ENCODE data around the gene FBXW8. TPM values are rescaled to one million over a fixed set of nuclear protein-coding genes. Genes with fewer than 3 reads are reported as not detected.

Gene FBXW8
- total RNA-seq, 3 donors from 2014 or later (not counting 1 experiment from before 2014, with no cell fraction given): 11.5 to 16.0 (median 13.5) TPM

DNA sequence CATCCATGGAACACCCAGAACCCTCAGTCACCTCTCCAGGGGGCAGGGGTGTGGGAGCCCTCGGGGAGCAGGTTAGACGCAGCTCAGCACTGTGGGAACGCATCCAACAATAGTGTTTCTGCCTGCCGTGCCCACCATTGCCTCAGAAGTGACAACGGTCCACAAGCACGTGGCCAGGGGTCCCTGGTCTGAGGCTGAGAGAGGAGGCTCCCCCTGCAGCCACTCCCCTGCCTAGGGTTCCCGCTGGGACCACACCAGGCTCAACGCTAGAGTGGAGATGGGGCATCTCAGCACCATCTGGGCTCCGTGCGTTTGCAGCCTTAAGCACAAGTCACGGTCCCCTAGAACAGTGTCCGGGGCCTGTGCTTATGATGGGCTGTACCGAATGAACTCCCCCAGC, 125.8 kb downstream of the FBXW8 start:
- 92% methylated on average over 13 of the region's 13 CpGs for WGBS (ENCODE audit: insufficient coverage)
- no peak overlapping the region for H3K4me3 Mint-ChIP-seq
- Histone ChIP-seq H3K9me3 (ENCODE audit: control insufficient read depth, insufficient read depth, low read length) (no peaks in the 10 kb centered on the region), H3K4me1 (ENCODE audit: control insufficient read depth, insufficient read depth, low read length) (peaks cover 18% of the 10 kb centered on the region), H3K27ac (ENCODE audit: low read length) (no peak overlapping the region), H3K4me3 (ENCODE audit: low read length) (no peak overlapping the region), H3K36me3 (ENCODE audit: control insufficient read depth, insufficient read depth, low read length) (no peaks in the 10 kb centered on the region), H3K27me3 (ENCODE audit: control insufficient read depth, insufficient read depth, low read length) (peaks cover 3% of the 10 kb centered on the region)
- ATAC-seq: no peak
- intact Hi-C loops (cut with micrococcal nuclease): no loop called here
- no peak for DNase-seq
- no peak overlapping the region for H3K27ac Mint-ChIP-seq
- H3K36me3 Mint-ChIP-seq: no peaks in the 10 kb centered on the region
- H3K27me3 Mint-ChIP-seq (ENCODE audit: low read depth in 2 of 2): peaks cover 0 to 5% of the 10 kb centered on the region in 2 donors
- H3K4me1 Mint-ChIP-seq: peaks cover 0 to 25% of the 10 kb centered on the region in 2 donors
- H3K9me3 Mint-ChIP-seq: no peaks in the 10 kb centered on the region
- TF ChIP-seq, protein P1, sequence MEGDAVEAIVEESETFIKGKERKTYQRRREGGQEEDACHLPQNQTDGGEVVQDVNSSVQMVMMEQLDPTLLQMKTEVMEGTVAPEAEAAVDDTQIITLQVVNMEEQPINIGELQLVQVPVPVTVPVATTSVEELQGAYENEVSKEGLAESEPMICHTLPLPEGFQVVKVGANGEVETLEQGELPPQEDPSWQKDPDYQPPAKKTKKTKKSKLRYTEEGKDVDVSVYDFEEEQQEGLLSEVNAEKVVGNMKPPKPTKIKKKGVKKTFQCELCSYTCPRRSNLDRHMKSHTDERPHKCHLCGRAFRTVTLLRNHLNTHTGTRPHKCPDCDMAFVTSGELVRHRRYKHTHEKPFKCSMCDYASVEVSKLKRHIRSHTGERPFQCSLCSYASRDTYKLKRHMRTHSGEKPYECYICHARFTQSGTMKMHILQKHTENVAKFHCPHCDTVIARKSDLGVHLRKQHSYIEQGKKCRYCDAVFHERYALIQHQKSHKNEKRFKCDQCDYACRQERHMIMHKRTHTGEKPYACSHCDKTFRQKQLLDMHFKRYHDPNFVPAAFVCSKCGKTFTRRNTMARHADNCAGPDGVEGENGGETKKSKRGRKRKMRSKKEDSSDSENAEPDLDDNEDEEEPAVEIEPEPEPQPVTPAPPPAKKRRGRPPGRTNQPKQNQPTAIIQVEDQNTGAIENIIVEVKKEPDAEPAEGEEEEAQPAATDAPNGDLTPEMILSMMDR (IDR thresholded peaks at IDR 0.05): no peak

DNA sequence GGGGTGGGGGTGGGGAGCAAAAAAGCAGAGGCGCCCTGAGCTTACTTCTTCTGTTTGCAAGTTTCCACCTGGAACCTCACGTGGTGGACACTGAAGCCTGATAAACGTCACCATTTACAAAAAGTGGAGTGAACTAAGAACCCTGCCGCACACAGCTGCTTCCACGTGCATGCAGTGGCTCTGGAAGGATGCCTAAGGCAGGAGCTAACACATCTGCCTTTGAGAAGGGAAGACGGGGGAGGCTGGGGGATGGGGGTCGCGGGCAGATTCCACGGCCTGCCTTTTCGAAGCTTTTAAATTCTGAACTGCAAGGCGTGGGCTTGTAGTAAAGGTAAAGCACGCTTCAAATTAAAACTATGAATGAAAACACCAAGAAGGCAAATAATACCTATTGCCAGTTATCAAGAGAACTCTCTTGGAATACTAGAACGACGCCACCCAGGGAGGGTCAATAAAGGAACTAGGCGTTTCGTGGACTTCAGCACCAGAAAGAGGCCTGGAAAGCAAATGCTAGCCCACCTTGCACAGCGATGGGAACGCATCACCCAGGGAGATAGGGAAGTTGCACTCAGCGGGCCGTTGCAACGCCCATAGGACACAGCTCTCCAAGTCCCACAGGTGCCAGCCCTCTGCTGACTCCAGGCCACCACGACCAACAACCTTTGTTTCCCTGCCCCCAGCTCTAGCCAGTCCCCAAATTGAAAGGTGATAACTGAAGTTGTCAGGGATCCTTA, 126.7 kb downstream of the FBXW8 start:
- H3K27ac ChIP-seq (ENCODE audit: low read length): no peak overlapping the region
- TF ChIP-seq, protein P1 (IDR thresholded peaks at IDR 0.05): no peak
- no peaks in the 10 kb centered on the region for H3K9me3 ChIP-seq (ENCODE audit: control insufficient read depth, insufficient read depth, low read length)
- peaks cover 0 to 5% of the 10 kb centered on the region in 2 donors for H3K27me3 Mint-ChIP-seq (ENCODE audit: low read depth in 2 of 2)
- no peak overlapping the region for H3K27ac Mint-ChIP-seq
- H3K4me1 ChIP-seq (ENCODE audit: control insufficient read depth, insufficient read depth, low read length): peaks cover 12% of the 10 kb centered on the region
- 92% methylated on average over 22 of the region's 22 CpGs for WGBS (ENCODE audit: insufficient coverage)
- H3K36me3 ChIP-seq (ENCODE audit: control insufficient read depth, insufficient read depth, low read length): no peaks in the 10 kb centered on the region
- no peaks in the 10 kb centered on the region for H3K9me3 Mint-ChIP-seq
- peaks cover 3% of the 10 kb centered on the region for H3K27me3 ChIP-seq (ENCODE audit: control insufficient read depth, insufficient read depth, low read length)
- DNase-seq (no peak), ATAC-seq (no peak)
- no peak overlapping the region for H3K4me3 Mint-ChIP-seq
- no peaks in the 10 kb centered on the region for H3K36me3 Mint-ChIP-seq
- peaks cover 0 to 21% of the 10 kb centered on the region in 2 donors for H3K4me1 Mint-ChIP-seq
- intact Hi-C loops (cut with micrococcal nuclease): no loop called here
- no peak overlapping the region for H3K4me3 ChIP-seq (ENCODE audit: low read length)

DNA sequence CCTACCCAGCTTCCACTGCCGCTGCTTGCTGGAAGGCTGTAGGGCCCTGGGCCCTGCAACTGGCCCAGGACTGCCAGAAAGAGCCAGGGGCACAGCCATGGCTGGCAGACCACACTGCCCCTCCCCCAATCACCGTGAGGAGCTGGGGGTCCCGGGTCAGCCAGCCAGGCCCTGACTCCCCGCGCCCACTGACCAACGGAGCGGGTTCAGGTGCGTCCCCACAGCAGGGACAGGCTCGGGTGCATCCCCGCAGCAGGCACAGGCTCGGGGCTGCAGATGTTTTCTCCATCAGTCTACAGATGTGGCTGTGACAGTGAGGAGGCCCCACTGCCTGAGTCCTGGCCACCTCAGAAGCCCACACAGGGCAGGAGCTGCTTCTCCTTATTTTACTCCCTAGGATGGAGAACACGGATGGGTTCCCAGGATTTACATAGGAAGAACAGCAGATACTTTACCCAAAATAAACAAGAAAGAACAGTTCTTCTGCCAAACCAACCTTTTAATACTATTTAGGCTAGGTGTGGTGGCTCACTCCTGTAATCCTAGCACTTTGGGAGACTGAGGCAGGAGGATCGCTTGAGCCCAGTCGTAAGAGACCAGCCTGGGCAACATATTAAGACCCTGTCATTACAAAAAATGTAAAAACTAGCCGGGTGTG, 127.4 kb downstream of the FBXW8 start:
- WGBS (ENCODE audit: insufficient coverage): 94% methylated on average over 15 of the region's 15 CpGs
- Mint-ChIP-seq H3K27ac (no peak overlapping the region), H3K27me3 (ENCODE audit: low read depth in 2 of 2) (peaks cover 0 to 5% of the 10 kb centered on the region in 2 donors), H3K36me3 (no peaks in the 10 kb centered on the region), H3K9me3 (no peaks in the 10 kb centered on the region), H3K4me3 (no peak overlapping the region), H3K4me1 (peaks cover 0 to 14% of the 10 kb centered on the region in 2 donors)
- peaks cover 5% of the 10 kb centered on the region for H3K4me1 ChIP-seq (ENCODE audit: control insufficient read depth, insufficient read depth, low read length)
- no peak for DNase-seq
- no peaks in the 10 kb centered on the region for H3K36me3 ChIP-seq (ENCODE audit: control insufficient read depth, insufficient read depth, low read length)
- ATAC-seq: no peak
- H3K4me3 ChIP-seq (ENCODE audit: low read length): no peak overlapping the region
- intact Hi-C loops (cut with micrococcal nuclease): no loop called here
- H3K27ac ChIP-seq (ENCODE audit: low read length): no peak overlapping the region
- TF ChIP-seq, protein P1 (IDR thresholded peaks at IDR 0.05): no peak
- no peaks in the 10 kb centered on the region for H3K9me3 ChIP-seq (ENCODE audit: control insufficient read depth, insufficient read depth, low read length)
- peaks cover 1% of the 10 kb centered on the region for H3K27me3 ChIP-seq (ENCODE audit: control insufficient read depth, insufficient read depth, low read length)
